ENCODE data around the gene GPR146. TPM values are rescaled to one million over a fixed set of nuclear protein-coding genes. Genes with fewer than 3 reads are reported as not detected.

The GPR146 gene
- total and polyA plus RNA-seq, 9 of the 15 experiments (the other 6 are each of a cell fraction or from before 2014, with no cell fraction given): 0.22 to 3.6 (median 0.64) TPM; not detected in 2

- no peaks in the 10 kb centered on the region for H3K9me3 ChIP-seq (replicated peaks; ENCODE audit: control insufficient read depth, insufficient read depth, low read depth, low read length)
- H3K36me3 ChIP-seq (ENCODE audit: control insufficient read depth, insufficient read depth, low read length): peaks cover 19% of the 10 kb centered on the region; the same call in 2 of the 3 replicates
- no peak overlapping the region for H2AFZ ChIP-seq (ENCODE audit: low read depth, low read length)
- ChIA-PET CTCF (ENCODE audit: low intra/inter-chr PET ratio) (no interaction called here), POLR2A (interaction anchor here (0.6 to 0.7 kb wide), 2 partner anchors 66 to 155 kb away, joined by 3 read pairs; no protein-coding TSS in a partner anchor)
- WGBS (ENCODE audit: insufficient coverage, low coverage, missing lambda C conversion rate): 88% methylated on average over 9 of the region's 13 CpGs
- intact Hi-C loops (cut with micrococcal nuclease) (no loop called here), in situ Hi-C loops (cut with MboI) (no loop called here)
- H3K9ac ChIP-seq (ENCODE audit: insufficient read depth in 1 of 2, low read depth in 2 of 2, low read length in 2 of 2): 0 out of 4 replicates have a peak overlapping the region, but pooled peaks of 1 of the 2 experiments have one; percentile 45
- H3K79me2 ChIP-seq (ENCODE audit: control insufficient read depth, insufficient read depth, low read length): peaks cover 24% of the 10 kb centered on the region
- H3K27ac ChIP-seq (ENCODE audit: extremely low read depth, low read depth, low read length): no peak overlapping the region
- DNase-seq (ENCODE audit: extremely low read depth in 1 of 4, low spot score in 3 of 4) (no peak), FAIRE-seq (peak; percentile 6), ATAC-seq (no peak)
- no TSS peak for BruUV-seq (replicated peaks)
- H3K9me1 ChIP-seq (ENCODE audit: control insufficient read depth, insufficient read depth, low read length): no peaks in the 10 kb centered on the region
- peaks cover 7% of the 10 kb centered on the region for H4K20me1 ChIP-seq (replicated peaks; ENCODE audit: control insufficient read depth, insufficient read depth, low read length)
- H3K4me1 ChIP-seq (replicated peaks in 1 of 2; ENCODE audit: control insufficient read depth in 2 of 2, insufficient read depth in 2 of 2, low read length in 2 of 2): peaks cover 0 to 75% of the 10 kb centered on the region in 2 experiments; a peak in 2 of 5 replicates
- no peak overlapping the region for H3K4me3 ChIP-seq
- H3K4me2 ChIP-seq (ENCODE audit: insufficient read depth, low read length): no peak overlapping the region
- H3K27me3 ChIP-seq (ENCODE audit: control insufficient read depth in 2 of 2, insufficient read depth in 2 of 2, low read length in 2 of 2): no peaks in the 10 kb centered on the region
- TF ChIP-seq NR0B1 (IDR thresholded peaks at IDR 0.05; ENCODE audit: partially characterized antibody): no peak
- TF ChIP-seq ADNP (tag; IDR thresholded peaks at IDR 0.05): no peak
- 0 out of 4 replicates have a peak, but pooled peaks of 1 of the 2 experiments have one; percentile 43 for TF ChIP-seq TRIM24 (IDR thresholded peaks at IDR 0.05)
- no peak for TF ChIP-seq TAF9B (IDR thresholded peaks at IDR 0.05; ENCODE audit: partially characterized antibody)
- TF ChIP-seq RUNX1 (IDR thresholded peaks at IDR 0.05; ENCODE audit: low read depth): no peak
- no peak for TF ChIP-seq ARHGAP35 (IDR thresholded peaks at IDR 0.05; ENCODE audit: partially characterized antibody)
- TF ChIP-seq ZNF143 (CRISPR knock-in tag; IDR thresholded peaks at IDR 0.05): no peak
- no peak for TF ChIP-seq THRB (CRISPR knock-in tag; conservative IDR thresholded peaks at IDR 0.05)
- no peak for TF ChIP-seq FOSL1 (tag; conservative IDR thresholded peaks at IDR 0.05)
- no peak for TF ChIP-seq CUX1 (CRISPR knock-in tag; IDR thresholded peaks at IDR 0.05)
- TF ChIP-seq ZNF408 (CRISPR knock-in tag; IDR thresholded peaks at IDR 0.05; ENCODE audit: low read depth): no peak
- no peak for TF ChIP-seq ZBTB34 (CRISPR knock-in tag; IDR thresholded peaks at IDR 0.05)
These were observed 32.9 kb upstream of the GPR146 start for GRCh38 chr7:1011297-1012003.
